Endothelial cell of umbilical vein (primary cell): ENCODE results near the gene COQ9. TPM values are rescaled to one million over a fixed set of nuclear protein-coding genes. Genes with fewer than 3 reads are reported as not detected.

ENCODE experiments used
- BruUV-seq: library from RNA; stranded (reverse); fragments of 400-500 nt; replicated peaks from 2 replicates; lab custom pipeline; 2021; lab: Mats Ljungman, UMichigan
- CTCF ChIA-PET: fragments of 300-600, 350-600 bp; sonication (Branson Sonifier 250); formaldehyde crosslinking; loops from one replicate; lab custom pipeline; 2021; ENCODE audit warnings: antibody characterized with exemption, inconsistent platforms; lab: Charles Lee
- POLR2A ChIA-PET: fragments of 300-600, 350-600 bp; sonication (Branson Sonifier 250); formaldehyde crosslinking; loops from one replicate; lab custom pipeline; 2021; ENCODE audit warnings: antibody characterized with exemption, inconsistent platforms; lab: Charles Lee
- DNase-seq: peaks from one replicate; pipeline ENCODE4 v3.0.0-alpha.2; 2011; ENCODE audit warnings: low read depth, low spot score
- FAIRE-seq: peaks from 2 replicates; lab custom pipeline; 2011; peaks lifted over from hg19 to GRCh38; lab: Jason Lieb, UNC
- H2AFZ ChIP-seq: 2 replicates; pipeline ENCODE4 v1.6.0; 2012; ENCODE audit warnings: low read depth, low read length, control low read depth, inconsistent platforms
- H3K27ac ChIP-seq: 2 replicates; pipeline ENCODE4 v1.5.1; 2011; ENCODE audit warnings: low read depth, mild to moderate bottlenecking, control low read depth, low read length, moderate library complexity; ENCODE audit not compliant: insufficient read depth
- H3K27me3 ChIP-seq, 2 experiments: 2 replicates each; pipeline versions ENCODE4 v1.6.0 to v1.6.1; 2011; ENCODE audit warnings: low read length in 2 of 2, mixed read lengths in 1 of 2; ENCODE audit not compliant: control insufficient read depth in 2 of 2, insufficient read depth in 2 of 2
- H3K36me3 ChIP-seq, 2 experiments: 2 replicates in 1 of 2; 3 replicates in 1 of 2; pipeline ENCODE4 v1.5.1; 2011; ENCODE audit warnings: low read length in 2 of 2, mild to moderate bottlenecking in 1 of 2, moderate library complexity in 1 of 2; ENCODE audit not compliant: control insufficient read depth in 2 of 2, insufficient read depth in 2 of 2; ENCODE audit errors: extremely low read depth in 1 of 2
- H3K4me1 ChIP-seq: 3 replicates; pipeline ENCODE4 v1.5.1; 2011; ENCODE audit warnings: mild to moderate bottlenecking, low read length; ENCODE audit not compliant: control insufficient read depth, insufficient read depth; ENCODE audit errors: extremely low read depth
- H3K4me2 ChIP-seq: 2 replicates; pipeline ENCODE4 v1.6.1; 2011; ENCODE audit warnings: low read length, control low read depth, mixed read lengths; ENCODE audit not compliant: insufficient read depth
- H3K4me3 ChIP-seq, 3 experiments: fragments of 200-600 bp in 1 of 3; sonication (generic), shearing (Covaris generic) in 1 of 3; replicated peaks in 1 of 3; 2 replicates each; pipeline ENCODE4 v1.5.1; 2011 to 2016; ENCODE audit warnings: control low read depth in 3 of 3, low read length in 3 of 3, mild to moderate bottlenecking in 2 of 3, inconsistent platforms in 1 of 3, low read depth in 1 of 3, moderate library complexity in 1 of 3; ENCODE audit not compliant: insufficient read depth in 1 of 3
- H3K79me2 ChIP-seq: 2 replicates; pipeline ENCODE4 v1.6.0; 2012; ENCODE audit warnings: low read length, inconsistent platforms; ENCODE audit not compliant: control insufficient read depth, insufficient read depth
- H3K9ac ChIP-seq: replicated peaks from 2 replicates; pipeline ENCODE3; 2011; ENCODE audit warnings: low read length, control low read depth; ENCODE audit not compliant: insufficient read depth; ENCODE audit errors: extremely low read depth
- H3K9me1 ChIP-seq: replicated peaks from 3 replicates; pipeline ENCODE4 v1.6.0; 2011; ENCODE audit warnings: mild to moderate bottlenecking, low read length; ENCODE audit not compliant: control insufficient read depth, insufficient read depth; ENCODE audit errors: extremely low read depth
- H3K9me3 ChIP-seq: replicated peaks from 2 replicates; pipeline ENCODE4 v1.5.1; 2012; ENCODE audit warnings: low read length, inconsistent platforms; ENCODE audit not compliant: control insufficient read depth, insufficient read depth
- H4K20me1 ChIP-seq: replicated peaks from 2 replicates; pipeline ENCODE3; 2011; ENCODE audit warnings: mild to moderate bottlenecking, low read length; ENCODE audit not compliant: control insufficient read depth, insufficient read depth; ENCODE audit errors: extremely low read depth
- CTCF ChIP-seq, 2 donors: IDR thresholded peaks; 1 replicate in 1 of 2; 2 replicates in 1 of 2; pipeline ENCODE4 v1.5.1; 2011; ENCODE audit warnings: low read length in 2 of 2, mild to moderate bottlenecking in 2 of 2, moderate library complexity in 2 of 2, control low read depth in 1 of 2, inconsistent platforms in 1 of 2, low read depth in 1 of 2; ENCODE audit not compliant: insufficient read depth in 1 of 2; ENCODE audit errors: extremely low read depth in 1 of 2
- EZH2 ChIP-seq: IDR thresholded peaks from 2 replicates; pipeline ENCODE4 v1.6.1; 2012; ENCODE audit warnings: borderline replicate concordance, low read depth, mild to moderate bottlenecking, moderate library complexity, low read length, inconsistent platforms; ENCODE audit not compliant: severe bottlenecking
- FOS ChIP-seq: IDR thresholded peaks from 2 replicates; pipeline ENCODE4 v1.6.1; 2011; ENCODE audit warnings: mild to moderate bottlenecking, low read length, moderate library complexity, borderline replicate concordance; ENCODE audit not compliant: insufficient read depth
- GATA2 ChIP-seq: IDR thresholded peaks from 2 replicates; pipeline ENCODE4 v1.7.0; 2011; ENCODE audit warnings: low read depth, mild to moderate bottlenecking, moderate library complexity, mixed read lengths, low read length; ENCODE audit not compliant: insufficient read length, insufficient read depth
- JUN ChIP-seq: IDR thresholded peaks from 2 replicates; pipeline ENCODE4 v1.6.1; 2011; ENCODE audit warnings: borderline replicate concordance, low read depth; ENCODE audit not compliant: insufficient read length, insufficient read depth
- MAX ChIP-seq: IDR thresholded peaks from 2 replicates; pipeline ENCODE4 v1.6.1; 2011; ENCODE audit not compliant: insufficient read depth, insufficient read length
- MYC ChIP-seq: IDR thresholded peaks from one replicate; pipeline ENCODE4 v1.6.1; 2011; ENCODE audit warnings: mild to moderate bottlenecking, low read depth, low read length
- POLR2A ChIP-seq: IDR thresholded peaks from 2 replicates; pipeline ENCODE4 v1.6.1; 2012; ENCODE audit warnings: low read depth, mild to moderate bottlenecking, control low read depth, low read length
- POLR2AphosphoS5 ChIP-seq: IDR thresholded peaks from 2 replicates; pipeline ENCODE4 v1.6.1; 2012; ENCODE audit warnings: low read depth, mild to moderate bottlenecking, control low read depth, low read length, moderate library complexity; ENCODE audit not compliant: insufficient read depth
- dilution Hi-C: fragments of 300-500 bp; cut with MboI; formaldehyde crosslinking; loops from one replicate; pipeline ENCODE4 v1.15.0; 2019; ENCODE audit warnings: low sequenced_read_pairs; ENCODE audit not compliant: extremely low pct_ligation_motif_present
- intact Hi-C: fragments of 100-400 bp; cut with micrococcal nuclease; formaldehyde crosslinking; loops from one replicate; pipeline ENCODE4 v1.10.0; 2022
- polyA plus RNA-seq, 4 experiments: library from polyadenylated mRNA; depleted of rRNA in 3 of 4; stranded (reverse) in 3 of 4; unstranded in 1 of 4; fragments of >200 nt; gene quantifications; 2 replicates each; pipeline versions ENCODE4 v1.2.1 to v1.2.3, GENCODE V29; 2011 to 2012; ENCODE audit warnings: missing spikeins in 1 of 4
- total RNA-seq: library from RNA; stranded (reverse); gene quantifications from 2 replicates; pipeline ENCODE4 v1.2.3, GENCODE V29; 2021

COQ9 gene
- total and polyA plus RNA-seq, 2 donors (not counting 3 experiments of a cell fraction or from before 2014, with no cell fraction given) = 42.5 to 78.3 TPM

- dilution Hi-C loops = no loop called here
- H4K20me1 ChIP-seq = no peaks in the 10 kb centered on the region
- H3K9me3 ChIP-seq = no peaks in the 10 kb centered on the region
- H3K4me2 ChIP-seq = no peak overlapping the region
- no peaks in the 10 kb centered on the region for H3K79me2 ChIP-seq
- H3K27me3 ChIP-seq = peaks cover 0 to 8% of the 10 kb centered on the region in 2 experiments
- no peak overlapping the region for H3K4me3 ChIP-seq
- DNase-seq (no peak), FAIRE-seq (no peak)
- H3K27ac ChIP-seq = no peak overlapping the region
- TF ChIP-seq POLR2AphosphoS5 (no peak), MYC (no peak), GATA2 (no peak), JUN (no peak), CTCF (IDR thresholded peaks at IDR 0.05; ENCODE audit: extremely low read depth in 1 of 2, insufficient read depth in 1 of 2, low read depth in 1 of 2, low read length in 2 of 2) (no peak), FOS (no peak), EZH2 (no peak), MAX (no peak), POLR2A (no peak)
- no peak overlapping the region for H3K9ac ChIP-seq
- ChIA-PET CTCF (interaction anchor here (0.6 to 2.3 kb wide), 4 partner anchors 14 to 42 kb away, joined by 3 to 7 read pairs (median 3); partner anchors contain the start of gene POLR2C), POLR2A (no interaction called here)
- no peaks in the 10 kb centered on the region for H3K4me1 ChIP-seq
- no peaks in the 10 kb centered on the region for H3K36me3 ChIP-seq
- intact Hi-C loops = no loop called here
- no peak overlapping the region for H2AFZ ChIP-seq
- H3K9me1 ChIP-seq = no peaks in the 10 kb centered on the region
- BruUV-seq = no TSS peak
Measured at GRCh38 chr16:57504491-57504890, 57.2 kb downstream of the COQ9 start.
